Cardiac fibroblast (primary cell): Measurements from ENCODE around the gene INTS1.

Experiments
- DNase-seq, 2 donors: peaks; one replicate each; pipeline versions ENCODE4 v3.0.0 to v3.0.0-alpha.2; 2010; ENCODE audit warnings: low read depth in 2 of 2
- H3K4me3 ChIP-seq, 2 donors: replicated peaks in 1 of 2; 1 replicate in 1 of 2; 2 replicates in 1 of 2; pipeline ENCODE4 v1.5.1; 2011; ENCODE audit warnings: low read depth in 2 of 2, low read length in 2 of 2, mild to moderate bottlenecking in 2 of 2, moderate library complexity in 1 of 2
- TF ChIP-seq, protein P1 (sequence below): IDR thresholded peaks from one replicate; pipeline ENCODE4 v1.5.1; 2011; ENCODE audit warnings: low read depth, mild to moderate bottlenecking, low read length, inconsistent platforms

The INTS1 gene

GRCh38 chr7:1485156-1485555 lies 19.0 kb downstream of the INTS1 start:
- no peak overlapping the region for H3K4me3 ChIP-seq
- no peak for DNase-seq
- TF ChIP-seq, protein P1, sequence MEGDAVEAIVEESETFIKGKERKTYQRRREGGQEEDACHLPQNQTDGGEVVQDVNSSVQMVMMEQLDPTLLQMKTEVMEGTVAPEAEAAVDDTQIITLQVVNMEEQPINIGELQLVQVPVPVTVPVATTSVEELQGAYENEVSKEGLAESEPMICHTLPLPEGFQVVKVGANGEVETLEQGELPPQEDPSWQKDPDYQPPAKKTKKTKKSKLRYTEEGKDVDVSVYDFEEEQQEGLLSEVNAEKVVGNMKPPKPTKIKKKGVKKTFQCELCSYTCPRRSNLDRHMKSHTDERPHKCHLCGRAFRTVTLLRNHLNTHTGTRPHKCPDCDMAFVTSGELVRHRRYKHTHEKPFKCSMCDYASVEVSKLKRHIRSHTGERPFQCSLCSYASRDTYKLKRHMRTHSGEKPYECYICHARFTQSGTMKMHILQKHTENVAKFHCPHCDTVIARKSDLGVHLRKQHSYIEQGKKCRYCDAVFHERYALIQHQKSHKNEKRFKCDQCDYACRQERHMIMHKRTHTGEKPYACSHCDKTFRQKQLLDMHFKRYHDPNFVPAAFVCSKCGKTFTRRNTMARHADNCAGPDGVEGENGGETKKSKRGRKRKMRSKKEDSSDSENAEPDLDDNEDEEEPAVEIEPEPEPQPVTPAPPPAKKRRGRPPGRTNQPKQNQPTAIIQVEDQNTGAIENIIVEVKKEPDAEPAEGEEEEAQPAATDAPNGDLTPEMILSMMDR: no peak

DNA sequence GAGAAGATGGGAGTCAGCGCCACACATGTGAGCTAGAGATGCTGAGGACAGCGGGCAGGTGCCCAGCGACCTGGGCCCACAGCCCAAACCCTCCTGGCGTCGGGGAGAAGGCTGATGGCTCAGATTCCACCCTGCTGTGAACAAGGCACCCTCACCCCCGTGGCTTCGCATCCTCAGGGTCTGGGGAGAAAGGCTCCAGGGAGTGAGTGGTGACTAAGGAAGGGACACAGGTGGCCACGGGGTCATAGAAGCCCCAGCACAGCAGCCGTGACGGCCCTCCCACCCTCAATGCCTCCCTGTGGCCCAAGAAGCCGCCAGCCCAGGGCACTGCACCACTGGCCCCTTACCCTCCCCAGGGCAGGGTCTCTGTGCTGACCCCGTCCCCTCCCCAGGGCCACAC lies 19.6 kb downstream of the INTS1 start:
- DNase-seq: no peak
- TF ChIP-seq, protein P1: no peak
- no peak overlapping the region for H3K4me3 ChIP-seq

DNA sequence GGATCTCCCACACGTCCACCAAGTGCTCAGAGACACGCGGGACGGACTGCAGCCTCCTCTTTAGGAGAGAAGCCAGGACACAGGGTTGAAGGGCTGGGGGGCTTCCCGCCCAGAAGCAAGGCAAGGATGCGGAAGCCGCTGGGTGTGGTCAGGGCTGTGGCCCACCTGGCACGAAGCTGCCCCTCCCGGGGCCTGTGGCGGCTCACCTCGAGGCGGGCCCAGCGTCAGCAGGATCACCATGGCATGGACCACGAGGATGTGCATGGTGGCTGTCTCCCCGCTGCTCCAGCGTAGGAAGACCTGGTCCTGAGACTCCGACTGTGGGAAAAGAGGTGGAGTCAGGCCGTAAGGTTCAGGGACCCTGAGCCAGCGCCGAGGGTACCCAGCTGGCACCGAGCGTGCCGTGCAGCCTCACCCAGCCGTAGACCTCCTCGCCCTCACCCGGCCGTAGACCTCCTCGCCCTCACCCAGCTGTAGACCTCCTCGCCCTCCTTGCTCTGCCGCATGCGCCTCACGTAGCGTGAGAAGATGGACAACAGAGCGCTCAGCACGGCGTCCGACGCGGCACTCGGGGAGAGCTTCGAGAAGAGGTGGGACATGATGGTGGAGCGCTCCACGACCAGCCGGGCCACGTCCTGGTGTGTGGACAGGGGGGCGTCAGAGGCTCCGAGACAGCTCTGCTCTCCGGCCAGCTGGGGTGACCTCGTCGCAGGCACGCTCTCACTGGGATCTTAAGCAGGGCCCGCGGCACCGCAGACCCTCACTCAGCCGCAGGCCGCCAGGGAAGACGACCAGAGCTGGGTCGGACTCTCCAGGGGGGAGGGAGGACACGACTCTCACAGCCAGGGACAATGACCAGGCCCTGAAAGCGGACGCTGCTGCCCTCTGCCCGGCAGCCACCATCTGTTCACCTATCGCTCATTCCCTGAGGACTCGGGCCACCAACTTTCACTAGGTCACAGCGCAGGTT lies 20.4 kb downstream of the INTS1 start:
- TF ChIP-seq, protein P1: no peak
- no peak for DNase-seq
- H3K4me3 ChIP-seq: no peak overlapping the region

GRCh38 chr7:1483079-1483478 lies 21.1 kb downstream of the INTS1 start:
- no peak for DNase-seq
- H3K4me3 ChIP-seq: no peak overlapping the region

GRCh38 chr7:1481300-1481699 lies 22.9 kb downstream of the INTS1 start:
- H3K4me3 ChIP-seq: no peak overlapping the region
- TF ChIP-seq, protein P1: no peak
- no peak for DNase-seq

More at GRCh38 chr7:1483079-1483478, 21.1 kb downstream of the INTS1 start:
- TF ChIP-seq, protein P1: no peak

- TF ChIP-seq, protein P1: no peak
Observed at GRCh38 chr7:1480670-1481069, 23.5 kb downstream of the INTS1 start.

DNA sequence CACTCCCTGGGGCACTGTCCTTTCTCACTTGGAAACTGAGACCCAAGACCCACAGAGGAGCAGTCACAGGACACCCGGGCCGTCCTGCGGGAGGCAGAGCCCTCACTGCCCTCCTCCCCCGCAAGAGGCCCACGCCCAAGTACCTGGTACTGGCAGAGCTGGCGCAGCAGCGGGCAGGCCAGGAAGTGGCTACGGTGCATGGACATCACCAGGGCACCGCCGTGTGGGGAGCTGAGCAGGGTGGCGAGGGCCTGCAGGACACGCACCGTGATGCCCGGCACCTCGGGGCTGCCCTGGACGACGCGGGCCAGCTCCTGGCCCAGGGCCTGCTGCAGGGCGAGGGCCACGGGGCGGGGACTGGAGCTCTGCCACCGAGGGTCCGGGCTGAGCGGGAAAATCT lies 24.9 kb downstream of the INTS1 start:
- TF ChIP-seq, protein P1: no peak
- DNase-seq: no peak
- no peak overlapping the region for H3K4me3 ChIP-seq

More at GRCh38 chr7:1480670-1481069, 23.5 kb downstream of the INTS1 start:
- H3K4me3 ChIP-seq: no peak overlapping the region
- no peak for DNase-seq
